Endothelial cell (in vitro differentiated cells): Measurements from ENCODE around the gene CFAP251. TPM values are rescaled to one million over a fixed set of nuclear protein-coding genes. Genes with fewer than 3 reads are reported as not detected.
A peak's percentile ranks its signal among the peaks of the same experiment; 100 is the strongest.
"Not testable (repeated sequence)": the region's sequence is repeated elsewhere in the genome, so short reads cannot be mapped to it uniquely, and the experiment has no call there.

ENCODE experiments used
- DNase-seq: peaks from one replicate; pipeline ENCODE4 v3.0.0; 2021; ENCODE audit warnings: low spot score
- H3K27ac Mint-ChIP-seq: one replicate; pipeline ENCODE4 v1.8.0; 2021; ENCODE audit warnings: mixed read lengths, inconsistent platforms; ENCODE audit not compliant: unreplicated experiment
- H3K27me3 Mint-ChIP-seq: one replicate; pipeline ENCODE4 v1.8.0; 2021; ENCODE audit warnings: mild to moderate bottlenecking, moderate library complexity, mixed read lengths, inconsistent platforms; ENCODE audit not compliant: unreplicated experiment
- H3K36me3 Mint-ChIP-seq: one replicate; pipeline ENCODE4 v1.8.0; 2021; ENCODE audit warnings: mild to moderate bottlenecking, low read depth, mixed read lengths, inconsistent platforms; ENCODE audit not compliant: unreplicated experiment
- H3K4me1 Mint-ChIP-seq: one replicate; pipeline ENCODE4 v1.8.0; 2021; ENCODE audit warnings: mild to moderate bottlenecking, mixed read lengths, inconsistent platforms; ENCODE audit not compliant: unreplicated experiment
- H3K4me3 Mint-ChIP-seq: one replicate; pipeline ENCODE4 v1.8.0; 2021; ENCODE audit warnings: mild to moderate bottlenecking, mixed read lengths, inconsistent platforms; ENCODE audit not compliant: unreplicated experiment
- H3K9me3 Mint-ChIP-seq: one replicate; pipeline ENCODE4 v1.8.0; 2021; ENCODE audit warnings: mixed read lengths, inconsistent platforms; ENCODE audit not compliant: unreplicated experiment
- CTCF ChIP-seq: fragments of 200-600 bp; sonication (generic); IDR thresholded peaks from one replicate; pipeline ENCODE4 v1.5.0; 2021; ENCODE audit warnings: antibody characterized with exemption; ENCODE audit not compliant: unreplicated experiment
- total RNA-seq: library from RNA; stranded (reverse); fragmentation: NEBNext Ultra II Directional; extraction: Animal tissue kit (Norgen Biotek cat#: 25700); gene quantifications from one replicate; pipeline ENCODE4 v1.2.1, GENCODE V29; 2021; ENCODE audit not compliant: unreplicated experiment

CFAP251 gene
- total RNA-seq, 1 donor from 2014 or later: 0.80 TPM

- Mint-ChIP-seq H3K9me3 (no peaks in the 10 kb centered on the region), H3K27ac (no peak overlapping the region), H3K4me1 (no peaks in the 10 kb centered on the region), H3K4me3 (no peak overlapping the region), H3K27me3 (peaks cover 5% of the 10 kb centered on the region), H3K36me3 (peaks cover 4% of the 10 kb centered on the region)
- TF ChIP-seq CTCF: no peak
- DNase-seq: no peak
Measured at GRCh38 chr12:122032580-122032979, 114.2 kb downstream of the CFAP251 start.

- peaks cover 4% of the 10 kb centered on the region for H3K27me3 Mint-ChIP-seq
- no peak overlapping the region for H3K27ac Mint-ChIP-seq
- no peak overlapping the region for H3K4me3 Mint-ChIP-seq
- no peaks in the 10 kb centered on the region for H3K9me3 Mint-ChIP-seq
- no peaks in the 10 kb centered on the region for H3K4me1 Mint-ChIP-seq
- no peak for DNase-seq
- H3K36me3 Mint-ChIP-seq: peaks cover 4% of the 10 kb centered on the region
- no peak for TF ChIP-seq CTCF
Measured at GRCh38 chr12:122035292-122035691, 116.9 kb downstream of the CFAP251 start.

GRCh38 chr12:122036153-122036552 lies 117.8 kb downstream of the CFAP251 start:
- H3K27ac Mint-ChIP-seq: no peak overlapping the region
- no peak for TF ChIP-seq CTCF
- no peak for DNase-seq
- H3K4me1 Mint-ChIP-seq: no peaks in the 10 kb centered on the region
- H3K9me3 Mint-ChIP-seq: no peaks in the 10 kb centered on the region
- peak overlapping the region; percentile 62 for H3K4me3 Mint-ChIP-seq
- peaks cover 4% of the 10 kb centered on the region for H3K27me3 Mint-ChIP-seq
- peaks cover 4% of the 10 kb centered on the region for H3K36me3 Mint-ChIP-seq

GRCh38 chr12:122040579-122041386 lies 122.4 kb downstream of the CFAP251 start:
- Mint-ChIP-seq H3K27ac (no peak overlapping the region), H3K4me1 (no peaks in the 10 kb centered on the region), H3K27me3 (peaks cover 2% of the 10 kb centered on the region), H3K9me3 (no peaks in the 10 kb centered on the region), H3K36me3 (peaks cover 18% of the 10 kb centered on the region), H3K4me3 (no peak overlapping the region)
- no peak for DNase-seq
- no peak for TF ChIP-seq CTCF

GRCh38 chr12:122041458-122041857 lies 123.1 kb downstream of the CFAP251 start:
- H3K4me1 Mint-ChIP-seq, H3K27me3 Mint-ChIP-seq: not testable (repeated sequence)

More at GRCh38 chr12:122041458-122041857, 123.1 kb downstream of the CFAP251 start:
- H3K9me3 Mint-ChIP-seq, DNase-seq, H3K4me3 Mint-ChIP-seq, H3K27ac Mint-ChIP-seq: not testable (repeated sequence)
- H3K36me3 Mint-ChIP-seq: peaks cover 20% of the 10 kb centered on the region
